ENCODE measurements around the gene SUGCT.

The SUGCT gene

GRCh38 chr7:40761762-40762560, 627.2 kb downstream of the SUGCT start:
- Histone ChIP-seq H3K9me3 (ENCODE audit: insufficient read depth, low read depth, low read length) (no peaks in the 10 kb centered on the region), H3K4me2 (ENCODE audit: low read depth, low read length, poor library complexity, severe bottlenecking) (no peak overlapping the region)
- TF ChIP-seq CTCF (conservative IDR thresholded peaks at IDR 0.05; ENCODE audit: low read length) (no peak), EZH2phosphoT487 (IDR thresholded peaks at IDR 0.05; ENCODE audit: borderline replicate concordance) (no peak)

GRCh38 chr7:40763319-40764287, 628.8 kb downstream of the SUGCT start:
- no peak overlapping the region for H3K4me3 ChIP-seq (ENCODE audit: low read length, poor library complexity, severe bottlenecking)
- no peaks in the 10 kb centered on the region for H3K9me3 ChIP-seq (ENCODE audit: insufficient read depth, low read depth, low read length)
- no peak overlapping the region for H2AFZ ChIP-seq (ENCODE audit: low read length)
- no peaks in the 10 kb centered on the region for H3F3A ChIP-seq (ENCODE audit: low read depth)
- no peaks in the 10 kb centered on the region for H3K79me2 ChIP-seq (ENCODE audit: insufficient read depth, low read length)
- H3K9ac ChIP-seq (ENCODE audit: low read depth, low read length, poor library complexity, severe bottlenecking): no peak overlapping the region
- H3K27me3 ChIP-seq (ENCODE audit: insufficient read depth, low read length, poor library complexity, severe bottlenecking): no peaks in the 10 kb centered on the region
- no peaks in the 10 kb centered on the region for H3K36me3 ChIP-seq (ENCODE audit: insufficient read depth, low read length)
- no peaks in the 10 kb centered on the region for H4K20me1 ChIP-seq (ENCODE audit: insufficient read depth, low read length, poor library complexity, severe bottlenecking)
- no peaks in the 10 kb centered on the region for H3K4me1 ChIP-seq (ENCODE audit: insufficient read depth, low read length, poor library complexity, severe bottlenecking)
- TF ChIP-seq EZH2phosphoT487 (IDR thresholded peaks at IDR 0.05; ENCODE audit: borderline replicate concordance) (no peak), CTCF (conservative IDR thresholded peaks at IDR 0.05; ENCODE audit: low read length) (peak; percentile 18; the same call in 1 of the 2 replicates)
- H3K9me2 ChIP-seq (replicated peaks; ENCODE audit: low read depth, low read length): no peaks in the 10 kb centered on the region
- H3K4me2 ChIP-seq (ENCODE audit: low read depth, low read length, poor library complexity, severe bottlenecking): no peak overlapping the region

More at GRCh38 chr7:40761762-40762560, 627.2 kb downstream of the SUGCT start:
- Histone ChIP-seq H3K9ac (ENCODE audit: low read depth, low read length, poor library complexity, severe bottlenecking) (no peak overlapping the region), H3K9me2 (replicated peaks; ENCODE audit: low read depth, low read length) (no peaks in the 10 kb centered on the region), H4K20me1 (ENCODE audit: insufficient read depth, low read length, poor library complexity, severe bottlenecking) (no peaks in the 10 kb centered on the region), H3K79me2 (ENCODE audit: insufficient read depth, low read length) (no peaks in the 10 kb centered on the region), H3K36me3 (ENCODE audit: insufficient read depth, low read length) (no peaks in the 10 kb centered on the region), H3F3A (ENCODE audit: low read depth) (no peaks in the 10 kb centered on the region), H3K4me3 (ENCODE audit: low read length, poor library complexity, severe bottlenecking) (no peak overlapping the region), H3K4me1 (ENCODE audit: insufficient read depth, low read length, poor library complexity, severe bottlenecking) (no peaks in the 10 kb centered on the region), H2AFZ (ENCODE audit: low read length) (no peak overlapping the region), H3K27me3 (ENCODE audit: insufficient read depth, low read length, poor library complexity, severe bottlenecking) (peaks cover 1% of the 10 kb centered on the region)

DNA sequence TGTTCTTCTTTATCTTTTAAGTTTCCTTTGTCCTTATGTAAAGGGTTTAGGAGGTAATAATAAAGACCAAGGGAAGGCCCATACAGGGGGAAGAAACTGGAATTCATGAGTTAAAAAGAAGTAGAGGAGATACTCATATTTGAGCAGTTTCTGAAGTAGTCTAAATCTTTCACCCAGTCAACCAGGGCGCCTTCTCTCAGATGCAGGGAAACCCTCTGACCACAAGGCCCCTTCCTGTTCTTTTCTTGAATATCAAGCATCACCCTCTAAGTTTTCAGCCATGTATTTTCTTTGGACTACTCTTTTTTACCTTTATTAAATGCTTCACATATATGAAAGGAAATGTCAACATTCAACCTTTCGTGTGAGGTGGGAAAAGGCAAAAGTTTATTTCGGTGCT, 630.8 kb downstream of the SUGCT start:
- no peaks in the 10 kb centered on the region for H3K4me1 ChIP-seq (ENCODE audit: insufficient read depth, low read length, poor library complexity, severe bottlenecking)
- H3K9me3 ChIP-seq (ENCODE audit: insufficient read depth, low read depth, low read length): no peaks in the 10 kb centered on the region
- no peaks in the 10 kb centered on the region for H3K36me3 ChIP-seq (ENCODE audit: insufficient read depth, low read length)
- no peak overlapping the region for H3K9ac ChIP-seq (ENCODE audit: low read depth, low read length, poor library complexity, severe bottlenecking)
- no peak overlapping the region for H2AFZ ChIP-seq (ENCODE audit: low read length)
- H3K27me3 ChIP-seq (ENCODE audit: insufficient read depth, low read length, poor library complexity, severe bottlenecking): no peaks in the 10 kb centered on the region
- no peak overlapping the region for H3K4me2 ChIP-seq (ENCODE audit: low read depth, low read length, poor library complexity, severe bottlenecking)
- no peaks in the 10 kb centered on the region for H3K9me2 ChIP-seq (replicated peaks; ENCODE audit: low read depth, low read length)
- no peaks in the 10 kb centered on the region for H4K20me1 ChIP-seq (ENCODE audit: insufficient read depth, low read length, poor library complexity, severe bottlenecking)
- TF ChIP-seq EZH2phosphoT487 (IDR thresholded peaks at IDR 0.05; ENCODE audit: borderline replicate concordance) (no peak), CTCF (conservative IDR thresholded peaks at IDR 0.05; ENCODE audit: low read length) (no peak)
- H3K79me2 ChIP-seq (ENCODE audit: insufficient read depth, low read length): no peaks in the 10 kb centered on the region
- H3F3A ChIP-seq (ENCODE audit: low read depth): no peaks in the 10 kb centered on the region
- H3K4me3 ChIP-seq (ENCODE audit: low read length, poor library complexity, severe bottlenecking): no peak overlapping the region
